Ishikawa (cell line): ENCODE data around the gene TGM1.

ENCODE experiments used
- CEBPB ChIP-seq: IDR thresholded peaks from 2 replicates; pipeline ENCODE4 v1.6.1; 2012
- EGR1 ChIP-seq: IDR thresholded peaks from 2 replicates; pipeline ENCODE4 v1.6.1; 2012
- EP300 ChIP-seq: IDR thresholded peaks from 2 replicates; pipeline ENCODE4 v1.6.1; 2012; ENCODE audit warnings: borderline replicate concordance
- FOXM1 ChIP-seq: IDR thresholded peaks from 2 replicates; pipeline ENCODE4 v1.6.1; 2012; ENCODE audit warnings: low read depth, borderline replicate concordance
- MAX ChIP-seq: IDR thresholded peaks from 2 replicates; pipeline ENCODE4 v1.6.1; 2012
- NFIC ChIP-seq: IDR thresholded peaks from 2 replicates; pipeline ENCODE4 v1.6.1; 2012
- RAD21 ChIP-seq: IDR thresholded peaks from 2 replicates; pipeline ENCODE4 v1.6.1; 2012; ENCODE audit warnings: low read depth
- REST ChIP-seq: IDR thresholded peaks from 2 replicates; pipeline ENCODE4 v1.6.1; 2012; ENCODE audit warnings: low read depth, mild to moderate bottlenecking
- TAF1 ChIP-seq: IDR thresholded peaks from 2 replicates; pipeline ENCODE4 v1.6.1; 2012; ENCODE audit warnings: low read depth, mild to moderate bottlenecking
- TCF12 ChIP-seq: IDR thresholded peaks from 2 replicates; pipeline ENCODE4 v1.6.1; 2012; ENCODE audit warnings: low read depth
- USF1 ChIP-seq: IDR thresholded peaks from 2 replicates; pipeline ENCODE4 v1.6.1; 2012
- YY1 ChIP-seq: IDR thresholded peaks from 2 replicates; pipeline ENCODE4 v1.6.1; 2012; ENCODE audit warnings: low read depth
- ZBTB7A ChIP-seq: IDR thresholded peaks from 2 replicates; pipeline ENCODE4 v1.6.1; 2012; ENCODE audit warnings: low read depth

- TF ChIP-seq CEBPB (no peak), RAD21 (no peak), MAX (peak; percentile 20; the same call in 1 of the 2 replicates), REST (no peak), YY1 (peak; percentile 32; the same call in 1 of the 2 replicates), NFIC (peak; percentile 35; the same call in 1 of the 2 replicates), EP300 (no peak), FOXM1 (no peak), TAF1 (peak; percentile 29; the same call in 1 of the 2 replicates), TCF12 (peak; percentile 32; the same call in 1 of the 2 replicates), EGR1 (no peak), USF1 (no peak), ZBTB7A (no peak)
Measured at GRCh38 chr14:24232121-24232644, 30.8 kb downstream of the TGM1 start, which contains the start of gene NEDD8.
